OCI-LY1 (cell line): ENCODE measurements around the gene MALT1.

Experiments
- EZH2 ChIP-seq: fragments of 200-600 bp; sonication (generic), shearing (Covaris generic); IDR thresholded peaks from 2 replicates; pipeline ENCODE4 v1.8.0; 2017; ENCODE audit warnings: borderline replicate concordance, mixed run types, mild to moderate bottlenecking, antibody characterized with exemption, low read length, moderate library complexity, mixed read lengths
- TF ChIP-seq, protein P1 (sequence below): fragments of 200-600 bp; sonication (generic), shearing (Covaris generic); IDR thresholded peaks from 2 replicates; pipeline ENCODE4 v1.5.1; 2017; ENCODE audit warnings: mild to moderate bottlenecking, antibody characterized with exemption, low read length, moderate library complexity, mixed read lengths

GRCh38 chr18:58714259-58714658 lies 43.0 kb downstream of the MALT1 start:
- TF ChIP-seq, protein P1, sequence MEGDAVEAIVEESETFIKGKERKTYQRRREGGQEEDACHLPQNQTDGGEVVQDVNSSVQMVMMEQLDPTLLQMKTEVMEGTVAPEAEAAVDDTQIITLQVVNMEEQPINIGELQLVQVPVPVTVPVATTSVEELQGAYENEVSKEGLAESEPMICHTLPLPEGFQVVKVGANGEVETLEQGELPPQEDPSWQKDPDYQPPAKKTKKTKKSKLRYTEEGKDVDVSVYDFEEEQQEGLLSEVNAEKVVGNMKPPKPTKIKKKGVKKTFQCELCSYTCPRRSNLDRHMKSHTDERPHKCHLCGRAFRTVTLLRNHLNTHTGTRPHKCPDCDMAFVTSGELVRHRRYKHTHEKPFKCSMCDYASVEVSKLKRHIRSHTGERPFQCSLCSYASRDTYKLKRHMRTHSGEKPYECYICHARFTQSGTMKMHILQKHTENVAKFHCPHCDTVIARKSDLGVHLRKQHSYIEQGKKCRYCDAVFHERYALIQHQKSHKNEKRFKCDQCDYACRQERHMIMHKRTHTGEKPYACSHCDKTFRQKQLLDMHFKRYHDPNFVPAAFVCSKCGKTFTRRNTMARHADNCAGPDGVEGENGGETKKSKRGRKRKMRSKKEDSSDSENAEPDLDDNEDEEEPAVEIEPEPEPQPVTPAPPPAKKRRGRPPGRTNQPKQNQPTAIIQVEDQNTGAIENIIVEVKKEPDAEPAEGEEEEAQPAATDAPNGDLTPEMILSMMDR, result no peak
- TF ChIP-seq EZH2, result no peak
